H1 (cell line): Measurements from ENCODE around the gene TRABD2B. TPM values are rescaled to one million over a fixed set of nuclear protein-coding genes. Genes with fewer than 3 reads are reported as not detected.

Experiments
- CTCF ChIA-PET: fragments of 300-600 bp; sonication (Branson Sonifier 250); formaldehyde crosslinking; loops from one replicate; lab custom pipeline; 2021; ENCODE audit not compliant: partially characterized antibody; lab: Charles Lee
- POLR2A ChIA-PET: fragments of 300-600 bp; sonication (Branson Sonifier 250); formaldehyde crosslinking; loops from one replicate; lab custom pipeline; 2021; ENCODE audit warnings: inconsistent platforms; ENCODE audit not compliant: partially characterized antibody; lab: Charles Lee
- DNase-seq, 2 experiments: peaks; one replicate each; pipeline versions ENCODE4 v3.0.0 to v3.0.0-alpha.2; 2010 to 2022; ENCODE audit warnings: low spot score in 2 of 2, low read depth in 1 of 2, mixed read lengths in 1 of 2
- FAIRE-seq: peaks from 2 replicates; lab custom pipeline; 2011; peaks lifted over from hg19 to GRCh38; lab: Jason Lieb, UNC
- H2AFZ ChIP-seq: 2 replicates; pipeline ENCODE4 v1.8.1; 2012; ENCODE audit warnings: low read length, inconsistent platforms
- H2AK5ac ChIP-seq: 2 replicates; pipeline ENCODE4 v1.6.1; 2013; ENCODE audit warnings: low read depth, low read length
- H2BK120ac ChIP-seq: replicated peaks from 2 replicates; pipeline ENCODE3; 2013; ENCODE audit warnings: low read depth, low read length, inconsistent platforms
- H2BK12ac ChIP-seq: 2 replicates; pipeline ENCODE4 v1.6.1; 2013; ENCODE audit warnings: low read depth, low read length
- H2BK15ac ChIP-seq: 2 replicates; pipeline ENCODE4 v1.6.1; 2013; ENCODE audit warnings: low read length
- H2BK20ac ChIP-seq: 2 replicates; pipeline ENCODE4 v1.6.1; 2013; ENCODE audit warnings: low read length
- H2BK5ac ChIP-seq: 2 replicates; pipeline ENCODE4 v1.6.1; 2013; ENCODE audit warnings: low read depth, low read length
- H3K14ac ChIP-seq: 2 replicates; pipeline ENCODE4 v1.6.1; 2013; ENCODE audit warnings: inconsistent platforms; ENCODE audit not compliant: insufficient read length
- H3K18ac ChIP-seq: 2 replicates; pipeline ENCODE4 v1.6.1; 2013; ENCODE audit warnings: low read length; ENCODE audit errors: extremely low read depth
- H3K23ac ChIP-seq: 2 replicates; pipeline ENCODE4 v1.6.1; 2013; ENCODE audit warnings: inconsistent platforms; ENCODE audit not compliant: insufficient read length
- H3K23me2 ChIP-seq: 2 replicates; pipeline ENCODE4 v1.6.1; 2013; ENCODE audit warnings: low read depth, low read length
- H3K27ac ChIP-seq: 2 replicates; pipeline ENCODE4 v1.6.1; 2011; ENCODE audit warnings: low read depth, low read length, inconsistent platforms
- H3K27me3 ChIP-seq, 4 experiments: replicated peaks in 1 of 4; 1 replicate in 1 of 4; 2 replicates in 3 of 4; pipeline versions ENCODE4 v1.6.1 to v1.8.1; 2011 to 2013; ENCODE audit warnings: low read length in 3 of 4, mild to moderate bottlenecking in 3 of 4, inconsistent platforms in 2 of 4, mixed read lengths in 2 of 4, moderate library complexity in 1 of 4; ENCODE audit not compliant: control insufficient read depth in 3 of 4, insufficient read depth in 3 of 4; ENCODE audit errors: extremely low read depth in 1 of 4
- H3K36me3 ChIP-seq, 4 experiments: 2 replicates each; pipeline versions ENCODE4 v1.6.1 to v1.8.1; 2011 to 2013; ENCODE audit warnings: mild to moderate bottlenecking in 4 of 4, low read length in 3 of 4, moderate library complexity in 2 of 4, control low read depth in 1 of 4, inconsistent platforms in 1 of 4; ENCODE audit not compliant: insufficient read depth in 4 of 4, control insufficient read depth in 2 of 4
- H3K4ac ChIP-seq: replicated peaks from 2 replicates; pipeline ENCODE3; 2013; ENCODE audit warnings: low read length, low read depth, mixed read lengths, inconsistent platforms; ENCODE audit not compliant: insufficient read length
- H3K4me1 ChIP-seq, 4 experiments: replicated peaks in 1 of 4; 1 replicate in 1 of 4; 2 replicates in 3 of 4; pipeline versions ENCODE4 v1.6.1 to v1.8.1; 2011 to 2013; ENCODE audit warnings: low read length in 3 of 4, inconsistent platforms in 2 of 4, mixed read lengths in 1 of 4; ENCODE audit not compliant: insufficient read depth in 4 of 4, control insufficient read depth in 3 of 4
- H3K4me2 ChIP-seq, 2 experiments: 2 replicates each; pipeline versions ENCODE4 v1.6.1 to v1.8.1; 2011 to 2013; ENCODE audit warnings: low read depth in 2 of 2, low read length in 2 of 2, control low read depth in 1 of 2, inconsistent platforms in 1 of 2, mild to moderate bottlenecking in 1 of 2; ENCODE audit not compliant: insufficient read depth in 1 of 2
- H3K4me3 ChIP-seq, 4 experiments: fragments of 200-600, 300-600 bp in 1 of 4; sonication (generic), shearing (Covaris generic), sonication (Bioruptor Twin) in 1 of 4; 2 replicates each; pipeline versions ENCODE4 v1.5.1 to v1.8.1; 2011 to 2016; ENCODE audit warnings: low read length in 4 of 4, low read depth in 3 of 4, control low read depth in 2 of 4, inconsistent platforms in 2 of 4, mild to moderate bottlenecking in 2 of 4, mixed read lengths in 1 of 4, moderate library complexity in 1 of 4; ENCODE audit not compliant: insufficient read depth in 2 of 4; ENCODE audit errors: extremely low read depth in 1 of 4
- H3K56ac ChIP-seq: replicated peaks from 2 replicates; pipeline ENCODE3; 2013; ENCODE audit warnings: low read depth, mild to moderate bottlenecking, mixed read lengths, low read length, inconsistent platforms; ENCODE audit not compliant: insufficient read length
- H3K79me1 ChIP-seq: 2 replicates; pipeline ENCODE4 v1.6.1; 2013; ENCODE audit warnings: low read depth, low read length, control low read depth
- H3K79me2 ChIP-seq, 2 experiments: 2 replicates each; pipeline versions ENCODE4 v1.6.1 to v1.8.1; 2012 to 2013; ENCODE audit warnings: low read length in 2 of 2, mild to moderate bottlenecking in 2 of 2, inconsistent platforms in 1 of 2; ENCODE audit not compliant: insufficient read depth in 2 of 2, control insufficient read depth in 1 of 2
- H3K9ac ChIP-seq, 4 experiments: replicated peaks in 1 of 4; 1 replicate in 1 of 4; 2 replicates in 3 of 4; pipeline versions ENCODE4 v1.6.1 to v1.8.1; 2011 to 2013; ENCODE audit warnings: low read depth in 3 of 4, low read length in 3 of 4, control low read depth in 2 of 4, mild to moderate bottlenecking in 2 of 4, moderate library complexity in 2 of 4, inconsistent platforms in 1 of 4; ENCODE audit errors: extremely low read depth in 1 of 4
- H3K9me3 ChIP-seq, 2 experiments: 2 replicates each; pipeline versions ENCODE4 v1.6.1 to v1.8.1; 2012 to 2013; ENCODE audit warnings: mild to moderate bottlenecking in 2 of 2, moderate library complexity in 2 of 2, control low read depth in 1 of 2, inconsistent platforms in 1 of 2, low read depth in 1 of 2, low read length in 1 of 2, mixed read lengths in 1 of 2; ENCODE audit not compliant: insufficient read depth in 2 of 2
- H4K20me1 ChIP-seq, 2 experiments: replicated peaks in 1 of 2; 2 replicates each; pipeline versions ENCODE3 to v1.8.1; 2011 to 2013; ENCODE audit warnings: inconsistent platforms in 2 of 2, low read length in 2 of 2, mild to moderate bottlenecking in 1 of 2; ENCODE audit not compliant: insufficient read depth in 2 of 2, control insufficient read depth in 1 of 2
- H4K5ac ChIP-seq: 2 replicates; pipeline ENCODE4 v1.6.1; 2013; ENCODE audit warnings: low read length, low read depth, mixed read lengths, inconsistent platforms; ENCODE audit not compliant: insufficient read length
- H4K8ac ChIP-seq: 2 replicates; pipeline ENCODE4 v1.8.0; 2013; ENCODE audit warnings: mild to moderate bottlenecking, moderate library complexity, low read length, inconsistent platforms; ENCODE audit not compliant: insufficient read depth; ENCODE audit errors: extremely low read depth
- H4K91ac ChIP-seq: replicated peaks from 2 replicates; pipeline ENCODE3; 2013; ENCODE audit warnings: low read length, mixed read lengths, inconsistent platforms; ENCODE audit not compliant: insufficient read length
- BCL11A ChIP-seq, 2 experiments: IDR thresholded peaks; one replicate each; pipeline ENCODE4 v1.6.1; 2011; ENCODE audit warnings: low read depth in 2 of 2, low read length in 2 of 2, mild to moderate bottlenecking in 2 of 2
- FOSL1 ChIP-seq: IDR thresholded peaks from 2 replicates; pipeline ENCODE4 v1.6.1; 2011; ENCODE audit warnings: mild to moderate bottlenecking, low read depth, low read length, moderate library complexity; ENCODE audit not compliant: insufficient read depth
- JUND ChIP-seq: IDR thresholded peaks from 2 replicates; pipeline ENCODE4 v1.6.1; 2011; ENCODE audit warnings: mild to moderate bottlenecking, improper control_type of control experiment, low read length
- KDM5A ChIP-seq: fragments of 200-600 bp; IDR thresholded peaks from 2 replicates; pipeline ENCODE4 v1.7.1; 2012; ENCODE audit warnings: mild to moderate bottlenecking, low read length, inconsistent platforms, mixed read lengths
- NANOG ChIP-seq: IDR thresholded peaks from 2 replicates; pipeline ENCODE4 v1.6.1; 2011; ENCODE audit warnings: low read length, low read depth, mild to moderate bottlenecking, inconsistent platforms; ENCODE audit not compliant: insufficient read depth, poor library complexity, severe bottlenecking
- RFX5 ChIP-seq: IDR thresholded peaks from 2 replicates; pipeline ENCODE4 v1.6.1; 2011; ENCODE audit warnings: low read depth, low read length, improper control_type of control experiment, borderline replicate concordance
- RXRA ChIP-seq: IDR thresholded peaks from 2 replicates; pipeline ENCODE4 v1.6.1; 2011; ENCODE audit warnings: low read depth, mild to moderate bottlenecking, low read length, moderate library complexity; ENCODE audit not compliant: insufficient read depth
- SAP30 ChIP-seq: fragments of 300-600 bp; sonication (generic); IDR thresholded peaks from 2 replicates; pipeline ENCODE4 v1.7.1; 2012; ENCODE audit warnings: low read length, moderate library complexity, mild to moderate bottlenecking, inconsistent platforms; ENCODE audit not compliant: insufficient read depth, insufficient replicate concordance
- SUZ12 ChIP-seq: fragments of 200-600 bp; sonication (generic); IDR thresholded peaks from 2 replicates; pipeline ENCODE4 v1.6.1; 2012; ENCODE audit warnings: mild to moderate bottlenecking, inconsistent platforms, low read length, moderate library complexity, mixed read lengths
- ZNF274 ChIP-seq: IDR thresholded peaks from 2 replicates; pipeline ENCODE4 v1.7.0; 2012; ENCODE audit warnings: low read length, borderline replicate concordance; ENCODE audit errors: extremely low read depth
- WGBS, 2 experiments: shearing (Covaris generic) in 1 of 2; methylation state at CpG; one replicate each; pipeline versions ENCODE4 v1.1.6 to v1.1.7; 2013 to 2015; ENCODE audit warnings: low lambda C conversion rate in 2 of 2, mixed read lengths in 2 of 2, inconsistent platforms in 1 of 2, low coverage in 1 of 2, missing lambda C conversion rate in 1 of 2; ENCODE audit not compliant: insufficient replicate concordance in 2 of 2, insufficient coverage in 1 of 2, insufficient read length in 1 of 2; ENCODE audit errors: extremely low coverage in 1 of 2, missing lambda C conversion rate in 1 of 2; 5-methylcytosine and 5-hydroxymethylcytosine counted together
- polyA plus RNA-seq, 7 experiments: library from polyadenylated mRNA; depleted of rRNA in 3 of 7; stranded (reverse) in 5 of 7; unstranded in 2 of 7; fragments of >200 nt in 5 of 7; fragments of 200-250 nt in 2 of 7; gene quantifications; 1 replicate in 5 of 7; 2 replicates in 1 of 7; 4 replicates in 1 of 7; pipeline versions ENCODE4 v1.2.1 to v1.2.3, GENCODE V29; 2011 to 2013; ENCODE audit warnings: missing spikeins in 2 of 7, mixed read lengths in 2 of 7
- total RNA-seq: library from RNA; stranded (reverse); fragmentation: NEBNext Ultra II Directional; extraction: Animal tissue kit (Norgen Biotek cat#: 25700); gene quantifications from 2 replicates; pipeline ENCODE4 v1.2.1, GENCODE V29; 2021
- TF ChIP-seq, protein P1 (sequence below): IDR thresholded peaks from 2 replicates; pipeline ENCODE4 v1.6.1; 2012; ENCODE audit warnings: inconsistent platforms

TRABD2B gene
- total and polyA plus RNA-seq, 2 of the 8 experiments (the other 6 are each of a cell fraction or from before 2014, with no cell fraction given) = 0.95 to 3.4 TPM

DNA sequence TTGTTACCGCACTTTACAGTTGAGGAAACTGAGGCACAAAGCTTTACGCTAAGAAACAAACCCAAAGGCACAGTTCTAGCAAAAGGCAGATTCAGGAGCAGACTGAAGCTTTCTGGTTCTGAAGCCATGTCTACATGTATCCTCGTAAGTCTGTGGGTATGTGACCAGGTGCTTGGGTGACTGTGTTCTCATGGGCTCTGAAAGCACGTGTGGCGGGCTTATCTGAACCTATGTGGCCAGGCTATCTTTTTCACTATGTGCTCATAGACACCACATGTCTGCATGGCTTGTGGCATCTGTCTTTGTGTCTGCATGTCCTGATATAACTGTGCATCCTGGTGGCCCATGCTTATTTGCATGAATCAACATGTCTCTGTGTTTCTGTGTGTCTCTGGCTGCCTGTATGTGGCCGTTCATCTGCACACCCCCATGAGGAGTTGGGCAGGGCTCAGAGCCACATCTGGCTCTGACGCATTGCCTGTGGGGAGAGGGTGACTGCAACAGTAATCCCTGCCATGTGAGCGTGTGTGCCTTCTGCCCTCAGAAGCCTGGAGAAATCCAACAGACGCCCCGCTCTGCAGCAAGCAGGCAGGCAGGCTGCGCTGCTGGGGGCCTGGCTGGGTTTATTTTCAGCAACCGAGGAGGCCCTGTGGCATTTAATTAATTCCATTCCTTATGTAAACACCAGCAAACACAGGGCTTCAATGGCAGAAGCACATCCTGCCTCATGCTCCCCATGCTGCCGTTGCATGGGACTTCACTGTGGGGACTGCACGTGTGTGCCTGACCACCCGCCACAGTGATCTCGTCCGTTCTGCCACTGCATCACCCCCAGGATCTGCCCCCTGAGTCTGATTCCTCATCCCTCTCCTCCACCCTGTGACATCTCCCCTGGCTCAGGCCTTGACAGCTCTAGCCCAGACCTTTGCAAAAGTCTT is 115.4 kb downstream of the TRABD2B start:
- Histone ChIP-seq H4K20me1 (no peaks in the 10 kb centered on the region), H3K4me3 (no peak overlapping the region), H4K5ac (no peak overlapping the region), H2BK15ac (no peak overlapping the region; the same call in 1 of the 2 replicates), H4K8ac (no peak overlapping the region), H3K23ac (no peak overlapping the region), H2BK20ac (no peak overlapping the region), H3K27ac (no peak overlapping the region), H3K79me2 (no peaks in the 10 kb centered on the region), H3K23me2 (no peaks in the 10 kb centered on the region), H3K18ac (no peak overlapping the region), H3K9me3 (no peaks in the 10 kb centered on the region), H2AFZ (no peak overlapping the region), H3K9ac (no peak overlapping the region), H2BK120ac (no peak overlapping the region), H3K4me2 (no peak overlapping the region), H3K56ac (no peak overlapping the region), H2BK12ac (no peak overlapping the region), H3K4ac (no peak overlapping the region), H3K36me3 (no peaks in the 10 kb centered on the region), H3K14ac (no peak overlapping the region), H3K79me1 (no peaks in the 10 kb centered on the region), H4K91ac (no peak overlapping the region), H3K4me1 (no peaks in the 10 kb centered on the region; a peak in 1 of 7 replicates), H2BK5ac (no peak overlapping the region), H3K27me3 (no peaks in the 10 kb centered on the region), H2AK5ac (no peak overlapping the region)
- WGBS, 2 experiments = 85% methylated on average over 17 of the region's 17 CpGs; no CpG with 5 or more reads in 1 of the 2 experiments
- FAIRE-seq (no peak), DNase-seq (no peak)
- POLR2A ChIA-PET = no interaction called here
- CTCF ChIA-PET = interaction anchor here (0.6 to 1.8 kb wide), 3 partner anchors 10 to 116 kb away, joined by 3 to 6 read pairs (median 5); partner anchors contain the start of gene TRABD2B
- TF ChIP-seq NANOG = no peak
- no peak for TF ChIP-seq JUND
- TF ChIP-seq, protein P1, sequence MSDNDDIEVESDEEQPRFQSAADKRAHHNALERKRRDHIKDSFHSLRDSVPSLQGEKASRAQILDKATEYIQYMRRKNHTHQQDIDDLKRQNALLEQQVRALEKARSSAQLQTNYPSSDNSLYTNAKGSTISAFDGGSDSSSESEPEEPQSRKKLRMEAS = no peak
- TF ChIP-seq FOSL1 = no peak
- TF ChIP-seq SAP30 = no peak
- no peak for TF ChIP-seq KDM5A
- no peak for TF ChIP-seq RFX5
- TF ChIP-seq ZNF274 = no peak
- TF ChIP-seq BCL11A (IDR thresholded peaks at IDR 0.05; ENCODE audit: low read depth in 2 of 2, low read length in 2 of 2) = no peak
- no peak for TF ChIP-seq RXRA
- TF ChIP-seq SUZ12 = no peak
